Mesothelial cell of epicardium (in vitro differentiated cells): ENCODE results near the gene MARK3. TPM values are rescaled to one million over a fixed set of nuclear protein-coding genes. Genes with fewer than 3 reads are reported as not detected.
A peak's percentile ranks its signal among the peaks of the same experiment; 100 is the strongest.

ENCODE experiments used
- DNase-seq, 2 experiments: peaks; one replicate each; pipeline ENCODE4 v3.0.0; 2021; ENCODE audit warnings: low spot score in 2 of 2; ENCODE audit not compliant: unreplicated experiment in 2 of 2
- H3K27ac Mint-ChIP-seq: 2 replicates; pipeline ENCODE4 v1.8.0; 2021; ENCODE audit warnings: mixed read lengths
- H3K27me3 Mint-ChIP-seq: 2 replicates; pipeline ENCODE4 v1.8.0; 2021; ENCODE audit warnings: low read depth, mixed read lengths
- H3K36me3 Mint-ChIP-seq: 2 replicates; pipeline ENCODE4 v1.8.0; 2021; ENCODE audit warnings: mixed read lengths
- H3K4me1 Mint-ChIP-seq: 2 replicates; pipeline ENCODE4 v1.8.0; 2021; ENCODE audit warnings: mixed read lengths
- H3K4me3 Mint-ChIP-seq: 2 replicates; pipeline ENCODE4 v1.8.0; 2021; ENCODE audit warnings: mild to moderate bottlenecking, moderate library complexity, mixed read lengths
- H3K9me3 Mint-ChIP-seq: 2 replicates; pipeline ENCODE4 v1.8.0; 2021; ENCODE audit warnings: mixed read lengths
- CTCF ChIP-seq: fragments of 200-600 bp; sonication (generic); IDR thresholded peaks from one replicate; pipeline ENCODE4 v1.5.0; 2021; ENCODE audit warnings: antibody characterized with exemption; ENCODE audit not compliant: unreplicated experiment
- total RNA-seq: library from RNA; stranded (reverse); gene quantifications from 3 replicates; pipeline ENCODE4 v1.2.1, GENCODE V29; 2021

The MARK3 gene
- total RNA-seq, 1 donor from 2014 or later, result 125 TPM

- TF ChIP-seq CTCF, result no peak
- Mint-ChIP-seq H3K27me3 (no peaks in the 10 kb centered on the region), H3K9me3 (no peaks in the 10 kb centered on the region), H3K4me1 (no peaks in the 10 kb centered on the region), H3K4me3 (no peak overlapping the region), H3K36me3 (peaks cover 22% of the 10 kb centered on the region), H3K27ac (no peak overlapping the region)
- DNase-seq, result no peak
These were observed 111.6 kb downstream of the MARK3 start for GRCh38 chr14:103496776-103497175.

GRCh38 chr14:103499709-103500108, 114.5 kb downstream of the MARK3 start:
- no peak overlapping the region for H3K4me3 Mint-ChIP-seq
- no peak for DNase-seq
- no peaks in the 10 kb centered on the region for H3K4me1 Mint-ChIP-seq
- H3K36me3 Mint-ChIP-seq, result peaks cover 38% of the 10 kb centered on the region
- TF ChIP-seq CTCF, result no peak
- no peaks in the 10 kb centered on the region for H3K9me3 Mint-ChIP-seq
- no peak overlapping the region for H3K27ac Mint-ChIP-seq
- H3K27me3 Mint-ChIP-seq, result no peaks in the 10 kb centered on the region

- H3K36me3 Mint-ChIP-seq, result peaks cover 45% of the 10 kb centered on the region
- H3K27ac Mint-ChIP-seq, result no peak overlapping the region
- TF ChIP-seq CTCF, result peak; percentile 91
- no peaks in the 10 kb centered on the region for H3K9me3 Mint-ChIP-seq
- no peaks in the 10 kb centered on the region for H3K27me3 Mint-ChIP-seq
- no peaks in the 10 kb centered on the region for H3K4me1 Mint-ChIP-seq
- H3K4me3 Mint-ChIP-seq, result no peak overlapping the region
- DNase-seq, result peak; percentile 77 to 88
These were observed 115.2 kb downstream of the MARK3 start for GRCh38 chr14:103500148-103500990.

- DNase-seq, result no peak
- H3K27me3 Mint-ChIP-seq, result no peaks in the 10 kb centered on the region
- TF ChIP-seq CTCF, result no peak
- peaks cover 40% of the 10 kb centered on the region for H3K36me3 Mint-ChIP-seq
- no peaks in the 10 kb centered on the region for H3K4me1 Mint-ChIP-seq
- H3K9me3 Mint-ChIP-seq, result no peaks in the 10 kb centered on the region
- no peak overlapping the region for H3K4me3 Mint-ChIP-seq
- H3K27ac Mint-ChIP-seq, result peak overlapping the region; percentile 12
These were observed 116.0 kb downstream of the MARK3 start for GRCh38 chr14:103501041-103501870.

GRCh38 chr14:103501921-103502669, 116.9 kb downstream of the MARK3 start:
- H3K27ac Mint-ChIP-seq, result no peak overlapping the region

More at GRCh38 chr14:103501921-103502669, 116.9 kb downstream of the MARK3 start:
- Mint-ChIP-seq H3K27me3 (no peaks in the 10 kb centered on the region), H3K36me3 (peaks cover 41% of the 10 kb centered on the region), H3K4me3 (no peak overlapping the region), H3K4me1 (no peaks in the 10 kb centered on the region), H3K9me3 (no peaks in the 10 kb centered on the region)
- no peak for TF ChIP-seq CTCF
- DNase-seq, result no peak
